WTC11 (cell line): ENCODE data around the gene RPL10. TPM values are rescaled to one million over a fixed set of nuclear protein-coding genes. Genes with fewer than 3 reads are reported as not detected.

ENCODE experiments used
- EMX1 ChIP-seq: fragments of 250-450 bp; sonication (Bioruptor Pico); IDR thresholded peaks from 2 replicates; pipeline ENCODE4 v1.8.0; 2021; ENCODE audit warnings: mild to moderate bottlenecking
- NR1H2 ChIP-seq: sonication (generic); formaldehyde crosslinking; IDR thresholded peaks from 2 replicates; pipeline ENCODE4 v1.9.0; 2021; ENCODE audit warnings: mild to moderate bottlenecking, moderate library complexity, missing genetic modification reagents
- NR3C1 ChIP-seq: sonication (generic); formaldehyde crosslinking; conservative IDR thresholded peaks from 2 replicates; pipeline ENCODE4 v1.8.1; 2023; ENCODE audit warnings: low read depth, mild to moderate bottlenecking, missing genetic modification reagents
- RELA ChIP-seq: sonication (generic); formaldehyde crosslinking; IDR thresholded peaks from 2 replicates; pipeline ENCODE4 v1.8.1; 2022; ENCODE audit warnings: missing genetic modification reagents, mild to moderate bottlenecking, borderline replicate concordance
- ZNF219 ChIP-seq: sonication (generic); formaldehyde crosslinking; IDR thresholded peaks from 2 replicates; pipeline ENCODE4 v1.8.0; 2023; ENCODE audit warnings: missing genetic modification reagents, mild to moderate bottlenecking, borderline replicate concordance
- ZNF317 ChIP-seq: sonication (generic); formaldehyde crosslinking; IDR thresholded peaks from 2 replicates; pipeline ENCODE4 v1.8.1; 2023; ENCODE audit warnings: low read depth, mild to moderate bottlenecking, moderate library complexity, missing genetic modification reagents, borderline replicate concordance
- total RNA-seq: library from RNA; stranded (reverse); gene quantifications from 3 replicates; pipeline ENCODE4 v1.2.3, GENCODE V29; 2021
- TF ChIP-seq, protein P1 (sequence below): sonication (generic); formaldehyde crosslinking; IDR thresholded peaks from 2 replicates; pipeline ENCODE4 v1.8.1; 2022; ENCODE audit warnings: missing genetic modification reagents, borderline replicate concordance
- TF ChIP-seq, protein P2 (sequence below): sonication (generic); formaldehyde crosslinking; IDR thresholded peaks from 2 replicates; pipeline ENCODE4 v1.8.1; 2023; ENCODE audit warnings: mild to moderate bottlenecking, missing genetic modification reagents
- TF ChIP-seq, protein P3 (sequence below): sonication (generic); formaldehyde crosslinking; IDR thresholded peaks from 2 replicates; pipeline ENCODE4 v1.8.1; 2023; ENCODE audit warnings: mild to moderate bottlenecking, missing genetic modification reagents, moderate library complexity
- TF ChIP-seq, protein P4 (sequence below): fragments of 200-600 bp; IDR thresholded peaks from 2 replicates; pipeline ENCODE4 v1.8.0; 2022; ENCODE audit warnings: antibody characterized with exemption
- TF ChIP-seq, protein P5 (sequence below): sonication (generic); formaldehyde crosslinking; IDR thresholded peaks from 2 replicates; pipeline ENCODE4 v1.8.1; 2022; ENCODE audit warnings: mild to moderate bottlenecking, moderate library complexity, missing genetic modification reagents
- TF ChIP-seq, protein P6 (sequence below): sonication (generic); formaldehyde crosslinking; IDR thresholded peaks from 2 replicates; pipeline ENCODE4 v1.8.0; 2023; ENCODE audit warnings: missing genetic modification reagents
- TF ChIP-seq, protein P7 (sequence below): sonication (generic); formaldehyde crosslinking; conservative IDR thresholded peaks from 2 replicates; pipeline ENCODE4 v1.8.1; 2022; ENCODE audit warnings: mild to moderate bottlenecking, missing genetic modification reagents
- TF ChIP-seq, protein P8 (sequence below): sonication (generic); formaldehyde crosslinking; IDR thresholded peaks from 2 replicates; pipeline ENCODE4 v1.8.1; 2023; ENCODE audit warnings: mild to moderate bottlenecking, missing genetic modification reagents, borderline replicate concordance

The RPL10 gene
- total RNA-seq, 1 experiment from 2014 or later = 2,241 TPM

DNA sequence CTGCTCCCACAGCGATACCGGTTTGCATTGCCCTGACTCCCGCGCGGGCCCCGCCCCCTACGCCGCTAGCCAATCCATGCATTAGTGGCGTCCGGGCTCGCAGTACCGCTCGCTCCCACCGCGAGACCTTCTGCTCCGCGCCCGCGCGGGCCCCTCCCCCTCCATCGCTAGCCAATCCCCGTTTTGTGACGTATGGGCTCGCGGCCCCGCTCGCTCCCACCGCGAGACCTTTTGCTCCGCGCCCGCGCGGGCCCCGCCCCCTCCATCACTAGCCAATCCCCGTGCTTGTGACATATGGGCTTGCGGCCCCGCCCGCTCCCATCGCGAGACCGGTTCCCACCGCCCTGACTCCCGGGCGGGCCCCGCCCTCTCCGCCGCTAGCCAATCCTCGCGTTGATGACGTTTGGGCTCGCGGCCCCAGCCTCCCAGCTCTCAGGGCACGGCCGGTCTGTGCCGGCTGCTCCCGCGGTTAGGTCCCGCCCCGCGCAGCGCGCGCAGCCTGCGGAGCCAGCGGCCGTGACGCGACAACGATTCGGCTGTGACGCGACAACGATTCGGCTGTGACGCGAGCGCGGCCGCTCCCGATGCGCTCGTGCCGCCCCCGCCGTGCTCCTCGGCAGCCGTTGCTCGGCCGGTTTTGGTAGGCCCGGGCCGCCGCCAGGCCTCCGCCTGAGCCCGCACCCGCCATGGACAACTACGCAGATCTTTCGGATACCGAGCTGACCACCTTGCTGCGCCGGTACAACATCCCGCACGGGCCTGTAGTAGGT lies 19.2 kb upstream of the RPL10 start, which contains the start of gene EMD (continued):
- TF ChIP-seq, protein P1, sequence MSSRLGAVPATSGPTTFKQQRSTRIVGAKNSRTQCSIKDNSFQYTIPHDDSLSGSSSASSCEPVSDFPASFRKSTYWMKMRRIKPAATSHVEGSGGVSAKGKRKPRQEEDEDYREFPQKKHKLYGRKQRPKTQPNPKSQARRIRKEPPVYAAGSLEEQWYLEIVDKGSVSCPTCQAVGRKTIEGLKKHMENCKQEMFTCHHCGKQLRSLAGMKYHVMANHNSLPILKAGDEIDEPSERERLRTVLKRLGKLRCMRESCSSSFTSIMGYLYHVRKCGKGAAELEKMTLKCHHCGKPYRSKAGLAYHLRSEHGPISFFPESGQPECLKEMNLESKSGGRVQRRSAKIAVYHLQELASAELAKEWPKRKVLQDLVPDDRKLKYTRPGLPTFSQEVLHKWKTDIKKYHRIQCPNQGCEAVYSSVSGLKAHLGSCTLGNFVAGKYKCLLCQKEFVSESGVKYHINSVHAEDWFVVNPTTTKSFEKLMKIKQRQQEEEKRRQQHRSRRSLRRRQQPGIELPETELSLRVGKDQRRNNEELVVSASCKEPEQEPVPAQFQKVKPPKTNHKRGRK = no peak
- TF ChIP-seq EMX1 (CRISPR knock-in tag) (no peak), NR1H2 (CRISPR knock-in tag) (no peak), ZNF317 (CRISPR knock-in tag) (no peak), RELA (CRISPR knock-in tag) (no peak), ZNF219 (no peak), NR3C1 (no peak)
- TF ChIP-seq, protein P2, sequence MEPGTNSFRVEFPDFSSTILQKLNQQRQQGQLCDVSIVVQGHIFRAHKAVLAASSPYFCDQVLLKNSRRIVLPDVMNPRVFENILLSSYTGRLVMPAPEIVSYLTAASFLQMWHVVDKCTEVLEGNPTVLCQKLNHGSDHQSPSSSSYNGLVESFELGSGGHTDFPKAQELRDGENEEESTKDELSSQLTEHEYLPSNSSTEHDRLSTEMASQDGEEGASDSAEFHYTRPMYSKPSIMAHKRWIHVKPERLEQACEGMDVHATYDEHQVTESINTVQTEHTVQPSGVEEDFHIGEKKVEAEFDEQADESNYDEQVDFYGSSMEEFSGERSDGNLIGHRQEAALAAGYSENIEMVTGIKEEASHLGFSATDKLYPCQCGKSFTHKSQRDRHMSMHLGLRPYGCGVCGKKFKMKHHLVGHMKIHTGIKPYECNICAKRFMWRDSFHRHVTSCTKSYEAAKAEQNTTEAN (CRISPR knock-in tag) = no peak
- TF ChIP-seq, protein P3, sequence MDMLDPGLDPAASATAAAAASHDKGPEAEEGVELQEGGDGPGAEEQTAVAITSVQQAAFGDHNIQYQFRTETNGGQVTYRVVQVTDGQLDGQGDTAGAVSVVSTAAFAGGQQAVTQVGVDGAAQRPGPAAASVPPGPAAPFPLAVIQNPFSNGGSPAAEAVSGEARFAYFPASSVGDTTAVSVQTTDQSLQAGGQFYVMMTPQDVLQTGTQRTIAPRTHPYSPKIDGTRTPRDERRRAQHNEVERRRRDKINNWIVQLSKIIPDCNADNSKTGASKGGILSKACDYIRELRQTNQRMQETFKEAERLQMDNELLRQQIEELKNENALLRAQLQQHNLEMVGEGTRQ (CRISPR knock-in tag) = no peak
- TF ChIP-seq, protein P4, sequence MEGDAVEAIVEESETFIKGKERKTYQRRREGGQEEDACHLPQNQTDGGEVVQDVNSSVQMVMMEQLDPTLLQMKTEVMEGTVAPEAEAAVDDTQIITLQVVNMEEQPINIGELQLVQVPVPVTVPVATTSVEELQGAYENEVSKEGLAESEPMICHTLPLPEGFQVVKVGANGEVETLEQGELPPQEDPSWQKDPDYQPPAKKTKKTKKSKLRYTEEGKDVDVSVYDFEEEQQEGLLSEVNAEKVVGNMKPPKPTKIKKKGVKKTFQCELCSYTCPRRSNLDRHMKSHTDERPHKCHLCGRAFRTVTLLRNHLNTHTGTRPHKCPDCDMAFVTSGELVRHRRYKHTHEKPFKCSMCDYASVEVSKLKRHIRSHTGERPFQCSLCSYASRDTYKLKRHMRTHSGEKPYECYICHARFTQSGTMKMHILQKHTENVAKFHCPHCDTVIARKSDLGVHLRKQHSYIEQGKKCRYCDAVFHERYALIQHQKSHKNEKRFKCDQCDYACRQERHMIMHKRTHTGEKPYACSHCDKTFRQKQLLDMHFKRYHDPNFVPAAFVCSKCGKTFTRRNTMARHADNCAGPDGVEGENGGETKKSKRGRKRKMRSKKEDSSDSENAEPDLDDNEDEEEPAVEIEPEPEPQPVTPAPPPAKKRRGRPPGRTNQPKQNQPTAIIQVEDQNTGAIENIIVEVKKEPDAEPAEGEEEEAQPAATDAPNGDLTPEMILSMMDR = no peak
- TF ChIP-seq, protein P5, sequence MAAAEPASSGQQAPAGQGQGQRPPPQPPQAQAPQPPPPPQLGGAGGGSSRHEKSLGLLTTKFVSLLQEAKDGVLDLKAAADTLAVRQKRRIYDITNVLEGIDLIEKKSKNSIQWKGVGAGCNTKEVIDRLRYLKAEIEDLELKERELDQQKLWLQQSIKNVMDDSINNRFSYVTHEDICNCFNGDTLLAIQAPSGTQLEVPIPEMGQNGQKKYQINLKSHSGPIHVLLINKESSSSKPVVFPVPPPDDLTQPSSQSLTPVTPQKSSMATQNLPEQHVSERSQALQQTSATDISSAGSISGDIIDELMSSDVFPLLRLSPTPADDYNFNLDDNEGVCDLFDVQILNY (CRISPR knock-in tag) = 0 out of 2 replicates have a peak, but pooled peaks have one; percentile 25
- TF ChIP-seq, protein P6, sequence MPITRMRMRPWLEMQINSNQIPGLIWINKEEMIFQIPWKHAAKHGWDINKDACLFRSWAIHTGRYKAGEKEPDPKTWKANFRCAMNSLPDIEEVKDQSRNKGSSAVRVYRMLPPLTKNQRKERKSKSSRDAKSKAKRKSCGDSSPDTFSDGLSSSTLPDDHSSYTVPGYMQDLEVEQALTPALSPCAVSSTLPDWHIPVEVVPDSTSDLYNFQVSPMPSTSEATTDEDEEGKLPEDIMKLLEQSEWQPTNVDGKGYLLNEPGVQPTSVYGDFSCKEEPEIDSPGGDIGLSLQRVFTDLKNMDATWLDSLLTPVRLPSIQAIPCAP = no peak
- TF ChIP-seq, protein P7, sequence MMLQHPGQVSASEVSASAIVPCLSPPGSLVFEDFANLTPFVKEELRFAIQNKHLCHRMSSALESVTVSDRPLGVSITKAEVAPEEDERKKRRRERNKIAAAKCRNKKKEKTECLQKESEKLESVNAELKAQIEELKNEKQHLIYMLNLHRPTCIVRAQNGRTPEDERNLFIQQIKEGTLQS (CRISPR knock-in tag) = no peak
- TF ChIP-seq, protein P8, sequence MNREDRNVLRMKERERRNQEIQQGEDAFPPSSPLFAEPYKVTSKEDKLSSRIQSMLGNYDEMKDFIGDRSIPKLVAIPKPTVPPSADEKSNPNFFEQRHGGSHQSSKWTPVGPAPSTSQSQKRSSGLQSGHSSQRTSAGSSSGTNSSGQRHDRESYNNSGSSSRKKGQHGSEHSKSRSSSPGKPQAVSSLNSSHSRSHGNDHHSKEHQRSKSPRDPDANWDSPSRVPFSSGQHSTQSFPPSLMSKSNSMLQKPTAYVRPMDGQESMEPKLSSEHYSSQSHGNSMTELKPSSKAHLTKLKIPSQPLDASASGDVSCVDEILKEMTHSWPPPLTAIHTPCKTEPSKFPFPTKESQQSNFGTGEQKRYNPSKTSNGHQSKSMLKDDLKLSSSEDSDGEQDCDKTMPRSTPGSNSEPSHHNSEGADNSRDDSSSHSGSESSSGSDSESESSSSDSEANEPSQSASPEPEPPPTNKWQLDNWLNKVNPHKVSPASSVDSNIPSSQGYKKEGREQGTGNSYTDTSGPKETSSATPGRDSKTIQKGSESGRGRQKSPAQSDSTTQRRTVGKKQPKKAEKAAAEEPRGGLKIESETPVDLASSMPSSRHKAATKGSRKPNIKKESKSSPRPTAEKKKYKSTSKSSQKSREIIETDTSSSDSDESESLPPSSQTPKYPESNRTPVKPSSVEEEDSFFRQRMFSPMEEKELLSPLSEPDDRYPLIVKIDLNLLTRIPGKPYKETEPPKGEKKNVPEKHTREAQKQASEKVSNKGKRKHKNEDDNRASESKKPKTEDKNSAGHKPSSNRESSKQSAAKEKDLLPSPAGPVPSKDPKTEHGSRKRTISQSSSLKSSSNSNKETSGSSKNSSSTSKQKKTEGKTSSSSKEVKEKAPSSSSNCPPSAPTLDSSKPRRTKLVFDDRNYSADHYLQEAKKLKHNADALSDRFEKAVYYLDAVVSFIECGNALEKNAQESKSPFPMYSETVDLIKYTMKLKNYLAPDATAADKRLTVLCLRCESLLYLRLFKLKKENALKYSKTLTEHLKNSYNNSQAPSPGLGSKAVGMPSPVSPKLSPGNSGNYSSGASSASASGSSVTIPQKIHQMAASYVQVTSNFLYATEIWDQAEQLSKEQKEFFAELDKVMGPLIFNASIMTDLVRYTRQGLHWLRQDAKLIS (CRISPR knock-in tag) = no peak
